Vagina (tissue), 2 donors: ENCODE measurements around the gene NCR3LG1. TPM values are rescaled to one million over a fixed set of nuclear protein-coding genes. Genes with fewer than 3 reads are reported as not detected.
"Not testable (repeated sequence)": the region's sequence is repeated elsewhere in the genome, so short reads cannot be mapped to it uniquely, and the experiment has no call there.

ENCODE experiments used
- DNase-seq, 2 donors: peaks; one replicate each; pipeline ENCODE4 v3.0.0-alpha.2; 2017; ENCODE audit errors: extremely low spot score in 2 of 2
- H3K27ac ChIP-seq: fragments of 200-600 bp; sonication (generic); one replicate; pipeline ENCODE4 v1.5.1; 2019
- H3K27me3 ChIP-seq: fragments of 200-600 bp; sonication (generic); one replicate; pipeline ENCODE4 v1.5.1; 2019
- H3K36me3 ChIP-seq, 2 donors: fragments of 200-600 bp; sonication (generic); one replicate each; pipeline ENCODE4 v1.5.1; 2017 to 2019
- H3K4me1 ChIP-seq: fragments of 200-600 bp; sonication (generic); one replicate; pipeline ENCODE4 v1.5.1; 2019
- H3K4me3 ChIP-seq, 2 donors: fragments of 200-600 bp; sonication (generic); 1 replicate in 1 of 2; 2 replicates in 1 of 2; pipeline ENCODE4 v1.5.1; 2016 to 2019
- H3K9me3 ChIP-seq: fragments of 200-600 bp; sonication (generic); one replicate; pipeline ENCODE4 v1.5.1; 2019
- POLR2A ChIP-seq, 2 donors: fragments of 450-650 bp; IDR thresholded peaks; one replicate each; pipeline ENCODE4 v1.6.1; 2017; ENCODE audit warnings: antibody characterized with exemption in 2 of 2, mild to moderate bottlenecking in 2 of 2, moderate library complexity in 2 of 2
- POLR2AphosphoS5 ChIP-seq, 2 donors: sonication (generic); formaldehyde crosslinking; IDR thresholded peaks; one replicate each; pipeline ENCODE4 v1.9.0; 2017; ENCODE audit warnings: antibody characterized with exemption in 2 of 2, mild to moderate bottlenecking in 2 of 2, low read depth in 1 of 2; ENCODE audit not compliant: insufficient read depth in 1 of 2
- intact Hi-C: fragments of 100-400 bp; cut with DNase I; formaldehyde crosslinking; loops from one replicate; pipeline ENCODE4 v1.15.1; 2023
- total RNA-seq: library from RNA; depleted of rRNA; stranded (reverse); fragments of >200 nt; gene quantifications from one replicate; pipeline ENCODE4 v1.2.3, GENCODE V29; 2016

NCR3LG1 gene
- total RNA-seq, 1 donor from 2014 or later: 2.2 TPM

GRCh38 chr11:17423533-17424310 is 72.1 kb downstream of the NCR3LG1 start:
- no peaks in the 10 kb centered on the region for H3K9me3 ChIP-seq
- no peak overlapping the region for H3K4me3 ChIP-seq
- no peak overlapping the region for H3K27ac ChIP-seq
- no peaks in the 10 kb centered on the region for H3K27me3 ChIP-seq
- H3K4me1 ChIP-seq: no peaks in the 10 kb centered on the region
- intact Hi-C loops: no loop called here
- TF ChIP-seq POLR2A (IDR thresholded peaks at IDR 0.05) (no peak), POLR2AphosphoS5 (IDR thresholded peaks at IDR 0.05; ENCODE audit: insufficient read depth in 1 of 2, low read depth in 1 of 2) (no peak)
- no peak for DNase-seq
- H3K36me3 ChIP-seq: no peaks in the 10 kb centered on the region

- DNase-seq, H3K27ac ChIP-seq, H3K27me3 ChIP-seq, intact Hi-C loops, H3K4me3 ChIP-seq, H3K36me3 ChIP-seq, H3K9me3 ChIP-seq: not testable (repeated sequence)
- H3K4me1 ChIP-seq: peaks cover 13% of the 10 kb centered on the region
Observed at GRCh38 chr11:17426233-17426632, 74.6 kb downstream of the NCR3LG1 start.

Other genes with a start within 250 kb of the NCR3LG1 start
- 52.1 TPM for gene PIK3C2A, start 143.8 kb upstream of the NCR3LG1 start, total RNA-seq
- gene NUCB2, start 75.1 kb upstream of the NCR3LG1 start, total RNA-seq: 41.0 TPM
- gene KCNJ11, start 36.9 kb downstream of the NCR3LG1 start, total RNA-seq: not detected
- 13.0 TPM for gene ABCC8, start 125.0 kb downstream of the NCR3LG1 start, total RNA-seq
- not detected for gene USH1C, start 192.6 kb downstream of the NCR3LG1 start, total RNA-seq
- gene OTOG, start 195.5 kb downstream of the NCR3LG1 start, total RNA-seq: not detected